Psoas muscle (tissue), 8 donors: ENCODE measurements around the gene KLF17. TPM values are rescaled to one million over a fixed set of nuclear protein-coding genes. Genes with fewer than 3 reads are reported as not detected.
"Not testable (repeated sequence)": the region's sequence is repeated elsewhere in the genome, so short reads cannot be mapped to it uniquely, and the experiment has no call there.

Source experiments
- ATAC-seq, 4 donors: fragments of 200-7000 bp; cut with Tn5 transposase; one replicate each; pipeline ENCODE4 v1.9.1; 2020; ENCODE audit warnings: moderate library complexity in 3 of 4, mild to moderate bottlenecking in 2 of 4
- DNase-seq, 2 donors: peaks; one replicate each; pipeline ENCODE4 v3.0.0-alpha.2; 2020
- H3K27ac ChIP-seq: fragments of 200-600 bp; one replicate; pipeline ENCODE4 v1.8.0; 2022
- H3K27me3 ChIP-seq, 3 donors: fragments of 200-600 bp in 1 of 3; one replicate each; pipeline versions ENCODE4 v1.6.1 to v1.8.0; 2013 to 2022; ENCODE audit warnings: low read length in 2 of 3, mild to moderate bottlenecking in 2 of 3, moderate library complexity in 1 of 3; ENCODE audit not compliant: insufficient read depth in 3 of 3
- H3K36me3 ChIP-seq, 2 donors: fragments of 200-600 bp in 1 of 2; one replicate each; pipeline versions ENCODE4 v1.6.1 to v1.8.0; 2013 to 2022; ENCODE audit warnings: low read depth in 1 of 2, mild to moderate bottlenecking in 1 of 2, moderate library complexity in 1 of 2; ENCODE audit not compliant: insufficient read depth in 1 of 2
- H3K4me1 ChIP-seq: fragments of 200-600 bp; one replicate; pipeline ENCODE4 v1.8.0; 2022
- H3K4me3 ChIP-seq: fragments of 200-600 bp; one replicate; pipeline ENCODE4 v1.8.0; 2022; ENCODE audit warnings: mild to moderate bottlenecking
- H3K9me3 ChIP-seq: fragments of 200-600 bp; one replicate; pipeline ENCODE4 v1.8.0; 2022
- WGBS, 3 donors: extraction: QIAGEN DNeasy Blood & Tissue Kit; methylation state at CpG; one replicate each; pipeline versions ENCODE4 v1.1.6 to v1.1.7; 2013; 5-methylcytosine and 5-hydroxymethylcytosine counted together
- intact Hi-C, 2 donors: fragments of 100-400 bp; cut with DNase I; formaldehyde crosslinking; loops; one replicate each; pipeline versions ENCODE4 v1.11.0 to v1.14.2; 2022
- polyA plus RNA-seq, 3 donors: library from polyadenylated mRNA; stranded (reverse); fragments of 200-250 nt; gene quantifications; one replicate each; pipeline ENCODE4 v1.2.3, GENCODE V29; 2013
- total RNA-seq, 4 donors: library from RNA; stranded (reverse); fragmentation: NEBNext Ultra II Directional in 2 of 4; extraction: Animal tissue kit (Norgen Biotek cat#: 25700) in 2 of 4; gene quantifications; one replicate each; pipeline versions ENCODE4 v1.2.1 to v1.2.4, GENCODE V29; 2021 to 2023
- TF ChIP-seq, protein P1 (sequence below): fragments of 200-600 bp; IDR thresholded peaks from one replicate; pipeline ENCODE4 v1.8.0; 2022; ENCODE audit warnings: antibody characterized with exemption
- donor health status: healthy with polysubstance abuse.
- donor health status: DM: no; HTN: no; CAD: no; lungs with moderate emphysema.
- donor health status: Bipolar disorder and iron deficiency.
- donor health status: healthy.
- donor health status: DM: yes; HTN: yes; CAD: no.
- donor health status: DM: no; HTN: no; CAD: no.
- donor health status: DM: no; HTN: no; CAD: no.
- donor health status: DM: yes; HTN: yes; CAD: no.

KLF17 gene
- total and polyA plus RNA-seq, 7 donors: not detected

GRCh38 chr1:44134071-44134920 lies 15.7 kb downstream of the KLF17 start:
- H3K4me3 ChIP-seq: no peak overlapping the region
- no peaks in the 10 kb centered on the region for H3K4me1 ChIP-seq
- H3K9me3 ChIP-seq: no peaks in the 10 kb centered on the region
- WGBS, 3 donors: 91 to 93% (median 93%) methylated on average over 19 of the region's 19 CpGs
- intact Hi-C loops: no loop called here
- H3K27me3 ChIP-seq: peaks cover 0 to 5% (median 0%) of the 10 kb centered on the region in 3 donors
- H3K27ac ChIP-seq: no peak overlapping the region
- ATAC-seq: no peak
- TF ChIP-seq, protein P1, sequence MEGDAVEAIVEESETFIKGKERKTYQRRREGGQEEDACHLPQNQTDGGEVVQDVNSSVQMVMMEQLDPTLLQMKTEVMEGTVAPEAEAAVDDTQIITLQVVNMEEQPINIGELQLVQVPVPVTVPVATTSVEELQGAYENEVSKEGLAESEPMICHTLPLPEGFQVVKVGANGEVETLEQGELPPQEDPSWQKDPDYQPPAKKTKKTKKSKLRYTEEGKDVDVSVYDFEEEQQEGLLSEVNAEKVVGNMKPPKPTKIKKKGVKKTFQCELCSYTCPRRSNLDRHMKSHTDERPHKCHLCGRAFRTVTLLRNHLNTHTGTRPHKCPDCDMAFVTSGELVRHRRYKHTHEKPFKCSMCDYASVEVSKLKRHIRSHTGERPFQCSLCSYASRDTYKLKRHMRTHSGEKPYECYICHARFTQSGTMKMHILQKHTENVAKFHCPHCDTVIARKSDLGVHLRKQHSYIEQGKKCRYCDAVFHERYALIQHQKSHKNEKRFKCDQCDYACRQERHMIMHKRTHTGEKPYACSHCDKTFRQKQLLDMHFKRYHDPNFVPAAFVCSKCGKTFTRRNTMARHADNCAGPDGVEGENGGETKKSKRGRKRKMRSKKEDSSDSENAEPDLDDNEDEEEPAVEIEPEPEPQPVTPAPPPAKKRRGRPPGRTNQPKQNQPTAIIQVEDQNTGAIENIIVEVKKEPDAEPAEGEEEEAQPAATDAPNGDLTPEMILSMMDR: no peak
- no peaks in the 10 kb centered on the region for H3K36me3 ChIP-seq
- no peak for DNase-seq

GRCh38 chr1:44135886-44136285 lies 17.3 kb downstream of the KLF17 start:
- intact Hi-C loops: no loop called here
- TF ChIP-seq, protein P1: no peak
- WGBS, 3 donors: 59 to 79% (median 74%) methylated on average over 2 of the region's 2 CpGs
- no peaks in the 10 kb centered on the region for H3K36me3 ChIP-seq
- peaks cover 0 to 5% (median 0%) of the 10 kb centered on the region in 3 donors for H3K27me3 ChIP-seq
- DNase-seq (no peak), ATAC-seq (no peak)
- no peak overlapping the region for H3K27ac ChIP-seq
- H3K4me1 ChIP-seq: no peaks in the 10 kb centered on the region
- no peak overlapping the region for H3K4me3 ChIP-seq
- no peaks in the 10 kb centered on the region for H3K9me3 ChIP-seq

GRCh38 chr1:44138239-44138638 lies 19.6 kb downstream of the KLF17 start:
- no peaks in the 10 kb centered on the region for H3K4me1 ChIP-seq
- peaks cover 0 to 5% (median 0%) of the 10 kb centered on the region in 3 donors for H3K27me3 ChIP-seq
- TF ChIP-seq, protein P1: no peak
- WGBS, 3 donors: 91 to 98% (median 92%) methylated on average over 3 of the region's 3 CpGs
- intact Hi-C loops: no loop called here
- DNase-seq (no peak), ATAC-seq (no peak)
- H3K27ac ChIP-seq: no peak overlapping the region
- H3K9me3 ChIP-seq: no peaks in the 10 kb centered on the region
- H3K4me3 ChIP-seq: no peak overlapping the region
- H3K36me3 ChIP-seq: no peaks in the 10 kb centered on the region

- H3K27me3 ChIP-seq, H3K36me3 ChIP-seq, H3K9me3 ChIP-seq, H3K4me3 ChIP-seq, intact Hi-C loops, ATAC-seq, H3K4me1 ChIP-seq, DNase-seq, H3K27ac ChIP-seq: not testable (repeated sequence)
- WGBS, 3 donors: 79 to 88% (median 88%) methylated on average over 8 of the region's 8 CpGs
These were observed 20.9 kb downstream of the KLF17 start for GRCh38 chr1:44139565-44139964.

DNA sequence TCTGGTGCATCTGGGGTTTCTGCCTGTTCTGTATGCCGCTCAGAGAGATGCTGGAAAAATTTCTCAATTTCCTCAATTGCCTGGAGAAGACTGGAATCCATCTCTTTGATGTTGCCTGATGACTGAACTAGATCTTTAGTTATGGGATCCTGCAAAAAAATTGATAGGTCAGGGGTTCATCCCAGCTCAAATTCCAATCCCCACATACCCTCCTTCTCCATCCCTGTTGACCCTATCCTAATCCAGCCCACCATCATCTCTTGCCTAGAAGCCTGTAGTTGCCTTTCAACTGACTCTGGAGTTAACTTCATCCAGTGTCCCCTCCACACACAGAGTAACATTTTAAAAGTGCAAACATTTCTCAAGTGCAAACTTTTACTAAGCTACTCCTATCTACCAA lies 22.9 kb downstream of the KLF17 start, which contains the start of gene KLF18:
Gene KLF18 (minus strand): TSS at position 101 of the 400 bp plus-strand sequence. CDS start 0 bp downstream, at position 101.
- Histone ChIP-seq H3K9me3 (no peaks in the 10 kb centered on the region), H3K27ac (no peak within 1 kb of the TSS), H3K36me3 (no peaks in the 10 kb centered on the region), H3K4me1 (no peaks in the 10 kb centered on the region), H3K27me3 (peaks cover 0 to 1% (median 0%) of the 10 kb centered on the region in 3 donors), H3K4me3 (no peak within 1 kb of the TSS)
- TF ChIP-seq, protein P1: no peak
- 80 to 100% (median 86%) methylated on average over 1 of the region's 1 CpG for WGBS, 3 donors
- no peak for DNase-seq
- ATAC-seq: no peak
- intact Hi-C loops: no loop called here
